ENCODE results near the gene FSTL4. TPM values are rescaled to one million over a fixed set of nuclear protein-coding genes. Genes with fewer than 3 reads are reported as not detected.

The FSTL4 gene
- total RNA-seq, 1 donor from 2014 or later, result 0.07 TPM

- Mint-ChIP-seq H3K4me3 (ENCODE audit: unreplicated experiment) (no peak overlapping the region), H3K9me3 (ENCODE audit: low read depth) (no peaks in the 10 kb centered on the region), H3K4me1 (ENCODE audit: low read depth) (peaks cover 20% of the 10 kb centered on the region), H3K36me3 (ENCODE audit: low read depth) (no peaks in the 10 kb centered on the region), H3K27ac (ENCODE audit: unreplicated experiment) (no peak overlapping the region), H3K27me3 (ENCODE audit: low read depth) (peaks cover 5% of the 10 kb centered on the region)
- TF ChIP-seq, protein P1, sequence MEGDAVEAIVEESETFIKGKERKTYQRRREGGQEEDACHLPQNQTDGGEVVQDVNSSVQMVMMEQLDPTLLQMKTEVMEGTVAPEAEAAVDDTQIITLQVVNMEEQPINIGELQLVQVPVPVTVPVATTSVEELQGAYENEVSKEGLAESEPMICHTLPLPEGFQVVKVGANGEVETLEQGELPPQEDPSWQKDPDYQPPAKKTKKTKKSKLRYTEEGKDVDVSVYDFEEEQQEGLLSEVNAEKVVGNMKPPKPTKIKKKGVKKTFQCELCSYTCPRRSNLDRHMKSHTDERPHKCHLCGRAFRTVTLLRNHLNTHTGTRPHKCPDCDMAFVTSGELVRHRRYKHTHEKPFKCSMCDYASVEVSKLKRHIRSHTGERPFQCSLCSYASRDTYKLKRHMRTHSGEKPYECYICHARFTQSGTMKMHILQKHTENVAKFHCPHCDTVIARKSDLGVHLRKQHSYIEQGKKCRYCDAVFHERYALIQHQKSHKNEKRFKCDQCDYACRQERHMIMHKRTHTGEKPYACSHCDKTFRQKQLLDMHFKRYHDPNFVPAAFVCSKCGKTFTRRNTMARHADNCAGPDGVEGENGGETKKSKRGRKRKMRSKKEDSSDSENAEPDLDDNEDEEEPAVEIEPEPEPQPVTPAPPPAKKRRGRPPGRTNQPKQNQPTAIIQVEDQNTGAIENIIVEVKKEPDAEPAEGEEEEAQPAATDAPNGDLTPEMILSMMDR (IDR thresholded peaks at IDR 0.05), result no peak
- DNase-seq (ENCODE audit: low spot score), result no peak
These were observed 412.1 kb downstream of the FSTL4 start for GRCh38 chr5:133200256-133200655.

- TF ChIP-seq, protein P1 (IDR thresholded peaks at IDR 0.05), result no peak
- Mint-ChIP-seq H3K4me1 (ENCODE audit: low read depth) (peaks cover 13% of the 10 kb centered on the region), H3K27me3 (ENCODE audit: low read depth) (peaks cover 5% of the 10 kb centered on the region), H3K27ac (ENCODE audit: unreplicated experiment) (no peak overlapping the region), H3K4me3 (ENCODE audit: unreplicated experiment) (no peak overlapping the region), H3K36me3 (ENCODE audit: low read depth) (no peaks in the 10 kb centered on the region), H3K9me3 (ENCODE audit: low read depth) (no peaks in the 10 kb centered on the region)
- no peak for DNase-seq (ENCODE audit: low spot score)
These were observed 412.7 kb downstream of the FSTL4 start for GRCh38 chr5:133199417-133200178.

DNA sequence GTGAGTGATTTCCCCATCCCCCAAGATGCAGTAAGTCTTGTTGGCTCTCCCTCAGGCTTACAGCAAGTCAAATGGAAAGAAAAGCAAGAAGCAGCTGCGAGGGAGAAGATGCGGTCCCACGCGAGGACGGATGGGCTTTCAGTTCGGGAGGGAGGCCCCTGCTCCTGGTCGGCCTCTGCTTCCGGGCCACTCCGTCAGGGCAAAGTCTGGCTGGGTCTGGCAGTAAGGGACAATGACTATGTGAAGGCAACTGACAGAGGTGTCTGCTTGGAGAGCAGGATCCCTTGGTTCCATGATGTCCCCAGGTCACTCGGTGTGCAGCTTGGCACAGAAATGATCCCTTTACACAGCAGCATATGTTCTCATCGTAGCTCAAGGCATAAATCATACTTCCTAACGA lies 413.8 kb downstream of the FSTL4 start:
- DNase-seq (ENCODE audit: low spot score), result no peak
- Mint-ChIP-seq H3K4me1 (ENCODE audit: low read depth) (peaks cover 9% of the 10 kb centered on the region), H3K36me3 (ENCODE audit: low read depth) (no peaks in the 10 kb centered on the region), H3K27ac (ENCODE audit: unreplicated experiment) (no peak overlapping the region), H3K9me3 (ENCODE audit: low read depth) (no peaks in the 10 kb centered on the region), H3K27me3 (ENCODE audit: low read depth) (peaks cover 5% of the 10 kb centered on the region), H3K4me3 (ENCODE audit: unreplicated experiment) (no peak overlapping the region)
- TF ChIP-seq, protein P1 (IDR thresholded peaks at IDR 0.05), result no peak

DNA sequence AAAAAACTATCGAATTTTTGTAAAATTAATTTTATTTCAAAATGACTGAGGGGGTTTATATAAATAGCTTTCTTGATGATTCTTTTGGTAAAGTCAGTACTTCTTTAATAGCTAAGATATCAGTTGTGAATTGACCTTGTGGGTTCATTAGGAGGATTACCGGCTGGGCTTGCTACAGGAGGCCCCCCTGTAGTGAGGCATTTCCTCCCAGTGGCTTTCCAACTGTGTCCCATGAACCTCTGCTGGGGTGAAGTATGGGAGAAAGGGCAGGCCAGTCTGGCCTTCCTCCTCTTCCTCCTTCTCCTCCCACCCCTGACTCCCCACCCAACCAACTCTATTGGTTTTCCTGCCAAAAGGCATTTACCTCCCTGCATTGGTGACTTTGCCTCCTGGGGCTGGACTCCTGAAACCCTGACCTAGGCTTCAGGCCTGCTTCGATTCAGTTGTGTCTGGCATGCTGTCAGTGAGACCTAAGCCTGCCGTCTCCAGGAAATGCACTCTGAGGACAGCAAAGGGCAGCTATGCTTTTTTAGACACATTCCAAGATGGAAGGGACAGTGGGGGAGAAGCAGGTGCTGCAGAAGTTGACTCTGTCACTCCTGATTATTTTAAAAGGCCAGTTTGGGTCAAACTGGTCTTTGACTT lies 415.8 kb downstream of the FSTL4 start:
- DNase-seq (ENCODE audit: low spot score), result no peak
- no peak overlapping the region for H3K27ac Mint-ChIP-seq (ENCODE audit: unreplicated experiment)
- H3K27me3 Mint-ChIP-seq (ENCODE audit: low read depth), result peaks cover 5% of the 10 kb centered on the region
- H3K9me3 Mint-ChIP-seq (ENCODE audit: low read depth), result no peaks in the 10 kb centered on the region
- TF ChIP-seq, protein P1 (IDR thresholded peaks at IDR 0.05), result no peak
- H3K4me3 Mint-ChIP-seq (ENCODE audit: unreplicated experiment), result no peak overlapping the region
- peaks cover 4% of the 10 kb centered on the region for H3K4me1 Mint-ChIP-seq (ENCODE audit: low read depth)
- no peaks in the 10 kb centered on the region for H3K36me3 Mint-ChIP-seq (ENCODE audit: low read depth)

GRCh38 chr5:133195250-133195649 lies 417.1 kb downstream of the FSTL4 start:
- no peaks in the 10 kb centered on the region for H3K9me3 Mint-ChIP-seq (ENCODE audit: low read depth)
- H3K4me1 Mint-ChIP-seq (ENCODE audit: low read depth), result peaks cover 4% of the 10 kb centered on the region
- H3K27ac Mint-ChIP-seq (ENCODE audit: unreplicated experiment), result no peak overlapping the region
- no peaks in the 10 kb centered on the region for H3K36me3 Mint-ChIP-seq (ENCODE audit: low read depth)
- H3K27me3 Mint-ChIP-seq (ENCODE audit: low read depth), result peaks cover 5% of the 10 kb centered on the region
- no peak overlapping the region for H3K4me3 Mint-ChIP-seq (ENCODE audit: unreplicated experiment)
- TF ChIP-seq, protein P1 (IDR thresholded peaks at IDR 0.05), result no peak
- no peak for DNase-seq (ENCODE audit: low spot score)
